HL-60/S4 (cell line): ENCODE measurements around the gene CREB3L1.

ENCODE experiments used
- in situ Hi-C: fragments of 300-500 bp; cut with MboI; formaldehyde crosslinking; loops from 2 replicates; pipeline ENCODE4 v1.14.3; 2022; ENCODE audit warnings: low sequenced_read_pairs

CREB3L1 gene

DNA sequence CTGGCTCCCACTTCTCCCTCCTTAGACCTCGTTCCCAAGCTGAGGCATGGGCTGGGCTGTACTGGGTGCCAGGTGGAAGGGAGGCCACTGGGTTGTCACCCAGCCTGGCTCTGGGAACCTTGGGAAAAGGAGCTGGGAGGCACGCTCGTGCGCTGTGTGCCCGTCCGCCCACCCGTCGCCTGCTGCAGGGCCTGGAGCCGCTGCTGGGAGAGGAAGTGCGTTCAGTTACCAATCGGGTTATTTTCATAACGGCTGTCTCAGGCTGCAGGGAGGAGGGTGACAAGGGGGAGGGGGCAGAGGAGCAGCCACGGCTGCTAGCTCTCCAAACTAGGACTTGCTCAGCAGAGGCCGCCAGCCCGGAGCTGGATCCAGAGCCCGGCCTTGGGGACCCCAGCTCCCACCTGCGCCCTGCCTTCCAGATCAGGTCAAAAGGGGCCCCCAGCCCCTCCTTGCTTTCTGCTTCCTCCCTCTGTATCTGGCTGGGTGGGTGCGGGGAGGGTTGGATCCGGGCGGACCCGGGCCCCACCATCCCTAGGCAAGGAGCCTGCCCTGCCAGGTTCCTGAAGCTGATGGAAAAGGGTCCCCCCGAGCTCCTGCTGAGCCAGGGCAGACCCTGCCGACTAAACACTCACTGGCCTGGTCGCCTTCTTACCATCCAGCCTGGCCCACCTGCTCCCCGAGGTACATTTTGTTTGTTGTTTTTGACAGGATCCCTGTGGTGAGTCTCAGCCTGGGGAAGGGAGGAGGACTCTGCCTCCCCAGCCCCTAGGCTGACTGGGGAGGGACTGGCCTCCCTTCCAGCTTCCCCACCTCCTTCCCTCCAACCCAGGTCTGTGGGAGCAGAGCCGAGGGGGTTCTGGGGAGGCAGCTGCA, 84.1 kb downstream of the CREB3L1 start:
- in situ Hi-C loops = no loop called here

DNA sequence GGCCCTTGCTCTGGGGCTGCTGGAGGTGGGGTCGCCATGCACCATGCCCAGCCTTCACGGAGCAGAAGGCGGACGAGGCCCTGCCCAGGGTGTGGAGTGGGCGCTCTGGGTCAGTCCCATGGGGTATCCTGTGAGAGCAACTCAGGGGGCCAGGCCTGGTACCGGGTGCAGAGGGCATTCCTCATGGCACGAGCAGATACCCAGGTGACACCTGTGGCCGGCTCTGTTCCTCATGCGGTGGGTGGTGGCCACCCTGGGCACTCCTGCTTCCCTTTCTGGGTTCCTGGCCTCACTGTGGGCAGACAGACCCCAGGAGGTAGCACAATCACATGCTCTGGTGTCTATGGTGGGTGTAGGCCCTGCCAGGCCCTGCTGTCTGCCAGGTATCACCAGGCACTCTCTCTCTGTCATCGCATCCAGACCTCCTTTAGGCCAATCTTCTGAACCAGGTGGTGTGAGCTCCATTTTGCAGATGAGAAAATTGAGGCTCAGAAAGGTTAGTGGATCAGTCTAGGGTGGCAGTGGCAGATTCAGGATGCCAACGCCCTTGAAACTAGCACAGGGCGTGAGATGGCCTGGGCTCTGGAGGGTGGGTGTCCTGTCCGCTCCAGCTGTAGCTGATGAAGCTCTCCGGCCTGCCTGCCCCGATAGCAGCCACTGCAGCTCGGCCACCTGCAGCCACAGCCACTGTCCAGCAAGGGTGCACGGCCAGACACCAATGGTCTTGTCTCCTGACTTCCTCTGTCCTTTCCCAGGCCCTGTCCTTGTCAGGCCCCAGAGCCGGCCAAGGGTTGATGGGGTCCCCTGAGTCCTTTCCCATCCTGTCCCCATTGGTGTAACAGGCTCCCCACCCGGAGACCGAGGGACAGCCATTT, 84.9 kb downstream of the CREB3L1 start:
- in situ Hi-C loops = no loop called here

- in situ Hi-C loops = no loop called here
These were observed 85.6 kb downstream of the CREB3L1 start for GRCh38 chr11:46363031-46363407.

- in situ Hi-C loops = no loop called here
These were observed 86.1 kb downstream of the CREB3L1 start for GRCh38 chr11:46363455-46364005.

DNA sequence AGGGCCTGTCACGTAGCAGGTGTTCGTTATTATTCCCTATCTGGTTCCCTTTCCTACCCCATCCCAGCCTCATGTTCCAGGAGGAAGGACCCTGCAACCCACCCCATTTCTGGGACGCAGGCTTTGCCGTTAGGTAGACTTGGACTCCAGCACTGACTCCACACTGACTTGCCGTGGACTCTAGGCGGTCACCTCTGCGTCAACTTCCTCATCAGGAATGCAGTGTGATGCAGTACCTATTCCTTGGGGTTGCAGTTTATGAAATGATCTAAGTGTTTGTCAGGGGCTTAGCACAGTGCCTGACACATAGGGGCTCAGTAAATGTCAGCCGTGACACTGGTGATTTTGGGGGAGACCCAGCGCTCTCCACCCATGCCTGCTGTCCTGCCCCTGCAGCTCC, 86.6 kb downstream of the CREB3L1 start:
- in situ Hi-C loops = no loop called here

DNA sequence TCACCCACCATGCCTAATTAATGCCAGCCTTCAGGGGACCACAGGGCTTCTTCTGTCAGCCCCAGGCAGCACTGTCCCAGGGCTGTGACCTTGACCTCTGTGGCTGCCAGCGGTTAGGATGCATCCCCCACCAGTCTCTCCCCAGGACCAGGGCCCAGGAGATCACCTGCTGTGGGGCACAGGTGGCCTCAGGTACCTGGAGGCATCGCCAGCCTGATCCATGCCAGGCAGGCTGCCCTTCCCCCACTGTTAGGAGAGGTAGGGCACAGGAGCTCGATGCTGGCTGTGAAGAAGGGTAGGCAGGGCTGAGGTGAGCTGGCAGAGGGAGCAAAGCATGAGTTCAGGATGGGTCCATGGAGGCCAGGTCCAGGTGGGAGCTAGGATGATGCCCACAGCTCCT, 87.3 kb downstream of the CREB3L1 start:
- in situ Hi-C loops = no loop called here

DNA sequence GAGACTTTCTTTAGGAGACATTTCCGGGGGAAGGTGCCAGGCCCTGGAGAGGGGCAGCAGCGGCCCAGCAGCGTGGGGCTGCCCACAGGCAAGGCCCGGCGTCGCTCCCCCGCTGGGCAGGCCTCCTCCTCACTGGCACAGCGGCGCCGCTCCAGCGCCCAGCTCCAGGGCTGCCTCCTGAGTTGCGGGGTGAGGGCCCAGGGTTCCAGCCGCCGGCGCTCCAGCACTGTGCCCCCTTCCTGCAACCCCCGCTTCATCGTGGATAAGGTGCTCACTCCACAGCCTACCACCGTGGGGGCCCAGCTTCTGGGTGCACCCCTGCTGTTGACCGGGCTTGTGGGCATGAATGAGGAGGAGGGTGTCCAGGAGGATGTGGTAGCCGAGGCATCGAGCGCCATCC, 88.8 kb downstream of the CREB3L1 start:
- in situ Hi-C loops = no loop called here

GRCh38 chr11:46366661-46367161, 89.2 kb downstream of the CREB3L1 start:
- in situ Hi-C loops = no loop called here

DNA sequence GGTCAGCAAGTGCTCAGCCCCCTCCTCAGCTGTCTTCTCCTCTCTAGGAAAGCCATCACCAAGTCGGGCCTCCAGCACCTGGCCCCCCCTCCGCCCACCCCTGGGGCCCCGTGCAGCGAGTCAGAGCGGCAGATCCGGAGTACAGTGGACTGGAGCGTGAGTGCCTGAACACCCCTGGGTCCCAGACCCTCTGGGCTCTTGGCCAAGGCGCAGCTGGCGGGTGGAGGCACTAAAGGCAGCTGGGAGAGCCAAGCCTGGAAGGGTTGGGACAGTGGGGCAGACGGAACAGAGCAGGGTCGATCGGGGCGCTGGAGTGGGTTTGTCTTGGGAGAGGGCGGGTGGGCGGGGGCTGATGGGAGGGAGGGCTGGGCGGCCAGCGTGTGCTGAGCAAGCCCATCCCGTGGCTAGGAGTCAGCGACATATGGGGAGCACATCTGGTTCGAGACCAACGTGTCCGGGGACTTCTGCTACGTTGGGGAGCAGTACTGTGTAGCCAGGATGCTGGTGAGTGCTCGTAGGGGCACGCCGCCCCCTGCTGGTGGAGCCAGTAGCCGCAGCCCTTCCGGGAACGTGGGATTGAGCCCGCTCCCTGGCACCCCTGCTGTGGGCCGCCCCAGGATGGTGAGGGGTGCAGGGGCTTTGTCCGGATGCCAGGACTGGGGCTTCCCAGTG, 89.9 kb downstream of the CREB3L1 start:
- in situ Hi-C loops = no loop called here

DNA sequence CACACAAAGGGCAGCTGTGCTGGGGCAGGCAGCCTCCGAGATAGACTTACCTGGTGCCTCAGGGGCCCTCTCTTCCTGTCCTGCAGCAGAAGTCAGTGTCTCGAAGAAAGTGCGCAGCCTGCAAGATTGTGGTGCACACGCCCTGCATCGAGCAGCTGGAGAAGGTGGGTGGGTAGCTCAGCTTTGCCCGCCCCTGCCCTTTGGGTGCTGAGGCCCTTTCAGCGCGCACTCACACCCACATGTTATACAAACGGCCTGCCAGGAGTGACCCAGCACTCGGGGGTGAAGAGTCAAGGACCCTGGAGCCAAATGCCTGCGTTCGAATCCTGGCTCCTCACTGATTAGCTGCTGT, 90.4 kb downstream of the CREB3L1 start:
- in situ Hi-C loops = no loop called here

DNA sequence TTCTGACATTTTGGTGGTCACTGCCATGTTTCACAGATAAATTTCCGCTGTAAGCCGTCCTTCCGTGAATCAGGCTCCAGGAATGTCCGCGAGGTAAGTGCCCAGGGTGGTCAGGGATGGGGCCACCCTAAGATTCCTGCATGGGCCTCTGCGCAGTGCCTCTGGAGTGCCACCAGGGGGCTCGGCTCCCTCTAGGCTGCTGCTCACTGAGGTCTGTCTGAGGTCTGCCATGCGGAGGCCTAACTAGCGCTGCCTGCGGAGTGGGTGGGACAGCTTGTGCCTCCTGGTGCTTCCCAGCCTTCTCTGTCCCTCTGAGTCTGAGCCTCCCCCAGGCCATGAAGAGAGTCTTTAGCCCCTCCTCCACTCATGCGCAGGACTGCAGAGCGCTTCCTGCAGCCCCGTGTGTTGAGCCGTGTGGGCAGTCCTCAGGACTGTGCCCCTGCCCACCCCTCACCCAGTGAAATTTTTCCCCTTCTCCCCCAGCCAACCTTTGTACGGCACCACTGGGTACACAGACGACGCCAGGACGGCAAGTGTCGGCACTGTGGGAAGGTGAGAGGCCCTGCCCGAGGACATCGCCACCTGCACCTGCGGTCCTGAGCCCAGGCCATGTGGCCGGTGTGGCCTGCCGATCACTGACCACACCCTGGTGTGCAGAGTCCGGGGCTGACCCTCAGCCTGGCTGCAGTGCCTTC, 92.1 kb downstream of the CREB3L1 start:
- in situ Hi-C loops = no loop called here

DNA sequence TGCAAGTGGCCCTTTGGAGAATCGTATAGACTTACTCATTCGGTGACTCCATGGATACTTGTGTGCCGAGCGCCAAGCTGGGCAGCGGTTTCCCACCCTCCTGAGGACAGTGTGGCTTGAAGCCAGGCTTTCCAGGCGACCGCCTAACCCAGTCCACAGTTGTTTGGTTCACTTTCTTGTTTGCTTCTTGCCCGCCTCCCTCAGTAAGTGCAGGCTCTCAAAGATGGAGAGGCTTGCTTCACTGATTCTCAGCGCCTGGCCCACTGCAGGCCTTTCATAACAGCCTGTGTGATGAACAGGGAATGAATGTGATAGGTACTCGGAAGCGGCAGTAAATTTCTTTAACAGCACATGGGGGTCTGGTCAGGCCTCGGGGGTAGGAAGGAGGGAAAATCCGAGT, 92.8 kb downstream of the CREB3L1 start:
- in situ Hi-C loops = no loop called here
